Gastrocnemius medialis (tissue), 4 donors: ENCODE results near the gene AFF3.

Experiments
- CTCF ChIP-seq, 5 experiments: fragments of 450-650 bp in 3 of 5; fragments of 200-600 bp in 2 of 5; sonication (generic) in 2 of 5; IDR thresholded peaks in 4 of 5; conservative IDR thresholded peaks in 1 of 5; 1 replicate in 4 of 5; 2 replicates in 1 of 5; pipeline ENCODE4 v1.5.1; 2016 to 2019; ENCODE audit warnings: antibody characterized with exemption in 5 of 5, mild to moderate bottlenecking in 3 of 5, moderate library complexity in 3 of 5
- POLR2A ChIP-seq, 2 donors: fragments of 450-650 bp; IDR thresholded peaks; one replicate each; pipeline ENCODE4 v1.6.1; 2017; ENCODE audit warnings: antibody characterized with exemption in 2 of 2, mild to moderate bottlenecking in 2 of 2, moderate library complexity in 2 of 2

- TF ChIP-seq POLR2A (IDR thresholded peaks at IDR 0.05) (no peak), CTCF (IDR thresholded peaks at IDR 0.05 in 4 of 5, conservative IDR thresholded peaks at IDR 0.05 in 1 of 5) (no peak)
Observed at GRCh38 chr2:99834426-99834825, 308.0 kb downstream of the AFF3 start.
